Measurements from ENCODE around the gene ABHD16A.
A peak's percentile ranks its signal among the peaks of the same experiment; 100 is the strongest.

ABHD16A gene

GRCh38 chr6:31687860-31688693 lies 15.0 kb downstream of the ABHD16A start:
- no peak for DNase-seq

GRCh38 chr6:31687321-31687720 lies 15.8 kb downstream of the ABHD16A start:
- no peak for DNase-seq

- no peak for DNase-seq
Measured at GRCh38 chr6:31686483-31686882, 16.6 kb downstream of the ABHD16A start.

- no peak for DNase-seq
Measured at GRCh38 chr6:31683591-31683990, 19.5 kb downstream of the ABHD16A start.

- peak; percentile 42 for DNase-seq
Measured at GRCh38 chr6:31681135-31681671, 21.9 kb downstream of the ABHD16A start.

GRCh38 chr6:31680226-31681134 lies 22.6 kb downstream of the ABHD16A start, which contains the start of gene LY6G5C:
LY6G5C (minus strand) TSS chr6:31681067; CDS start chr6:31680373, 694 bp downstream.
- DNase-seq: peak; percentile 83

GRCh38 chr6:31677955-31678354 lies 25.2 kb downstream of the ABHD16A start:
- DNase-seq: no peak

GRCh38 chr6:31676904-31677303 lies 26.2 kb downstream of the ABHD16A start:
- no peak for DNase-seq

GRCh38 chr6:31676322-31676903 lies 26.7 kb downstream of the ABHD16A start:
- no peak for DNase-seq

GRCh38 chr6:31669676-31670075 lies 33.4 kb downstream of the ABHD16A start, which contains the start of gene LY6G5B:
LY6G5B (plus strand) TSS chr6:31669976; CDS start chr6:31670951, 975 bp downstream.
- no peak for DNase-seq

GRCh38 chr6:31666337-31666965 lies 36.7 kb downstream of the ABHD16A start:
- no peak for DNase-seq

- peak; percentile 98 for DNase-seq
Measured at GRCh38 chr6:31665501-31666336, 37.4 kb downstream of the ABHD16A start, which contains the start of gene CSNK2B. CSNK2B (plus strand) TSS chr6:31666080; CDS start chr6:31666832, 752 bp downstream.

- DNase-seq: peak; percentile 93
Measured at GRCh38 chr6:31664790-31665500, 38.2 kb downstream of the ABHD16A start, which contains the start of gene GPANK1. GPANK1 (minus strand) TSS chr6:31664997; CDS start chr6:31664478, 519 bp downstream.

- peak; percentile 82 for DNase-seq
Measured at GRCh38 chr6:31663961-31664789, 38.9 kb downstream of the ABHD16A start.

- DNase-seq: no peak
Measured at GRCh38 chr6:31663126-31663960, 39.8 kb downstream of the ABHD16A start.

GRCh38 chr6:31662124-31662723 lies 40.9 kb downstream of the ABHD16A start:
- DNase-seq: no peak

GRCh38 chr6:31661262-31662123 lies 41.6 kb downstream of the ABHD16A start:
- DNase-seq: no peak

Measured in fibroblast of skin of scalp (primary cell).